WTC11 (cell line): ENCODE data around the gene DHRSX. TPM values are rescaled to one million over a fixed set of nuclear protein-coding genes. Genes with fewer than 3 reads are reported as not detected.
A peak's percentile ranks its signal among the peaks of the same experiment; 100 is the strongest.
"Not testable (repeated sequence)": the region's sequence is repeated elsewhere in the genome, so short reads cannot be mapped to it uniquely, and the experiment has no call there.

Experiments used
- ATAC-seq: fragments of 200-7000 bp; cut with Tn5 transposase; 2 replicates; pipeline ENCODE4 v1.10.0; 2021; ENCODE audit warnings: mild to moderate bottlenecking, moderate library complexity
- CTCF ChIA-PET: fragments of 300-600 bp; sonication (Branson Sonifier 250); formaldehyde crosslinking; loops from one replicate; lab custom pipeline; 2021; ENCODE audit warnings: antibody characterized with exemption; lab: Charles Lee
- POLR2A ChIA-PET: fragments of 350-600 bp; sonication (Branson Sonifier 250); formaldehyde crosslinking; loops from one replicate; lab custom pipeline; 2021; ENCODE audit warnings: antibody characterized with exemption; lab: Charles Lee
- DNase-seq: peaks from one replicate; pipeline ENCODE4 v3.0.0; 2021; ENCODE audit warnings: low spot score
- H3K27ac Mint-ChIP-seq: 2 replicates; pipeline ENCODE4 v1.8.0; 2021; ENCODE audit warnings: mixed read lengths
- H3K27me3 Mint-ChIP-seq: 2 replicates; pipeline ENCODE4 v1.8.0; 2021; ENCODE audit warnings: low read depth, mild to moderate bottlenecking, moderate library complexity, mixed read lengths
- H3K36me3 Mint-ChIP-seq: 2 replicates; pipeline ENCODE4 v1.8.0; 2021; ENCODE audit warnings: mixed read lengths
- H3K4me1 Mint-ChIP-seq: 2 replicates; pipeline ENCODE4 v1.8.0; 2022; ENCODE audit warnings: mixed read lengths
- H3K4me3 Mint-ChIP-seq: 2 replicates; pipeline ENCODE4 v1.8.0; 2021; ENCODE audit warnings: mild to moderate bottlenecking, moderate library complexity, mixed read lengths
- H3K9me3 Mint-ChIP-seq: 2 replicates; pipeline ENCODE4 v1.8.0; 2021; ENCODE audit warnings: mixed read lengths
- ATF3 ChIP-seq: sonication (generic); formaldehyde crosslinking; conservative IDR thresholded peaks from 2 replicates; pipeline ENCODE4 v1.8.1; 2022; ENCODE audit warnings: mild to moderate bottlenecking, missing genetic modification reagents
- CTCF ChIP-seq: fragments of 200-600 bp; IDR thresholded peaks from 2 replicates; pipeline ENCODE4 v1.8.0; 2022; ENCODE audit warnings: antibody characterized with exemption
- E2F4 ChIP-seq: sonication (generic); formaldehyde crosslinking; IDR thresholded peaks from 2 replicates; pipeline ENCODE4 v1.8.1; 2022; ENCODE audit warnings: low read depth, mild to moderate bottlenecking, moderate library complexity, missing genetic modification reagents, borderline replicate concordance
- E2F5 ChIP-seq: sonication (generic); formaldehyde crosslinking; IDR thresholded peaks from 2 replicates; pipeline ENCODE4 v1.8.1; 2022; ENCODE audit warnings: mild to moderate bottlenecking, moderate library complexity, missing genetic modification reagents
- ELF4 ChIP-seq: sonication (generic); formaldehyde crosslinking; IDR thresholded peaks from 2 replicates; pipeline ENCODE4 v1.8.1; 2022; ENCODE audit warnings: low read depth, mild to moderate bottlenecking, moderate library complexity, missing genetic modification reagents
- ERG ChIP-seq: fragments of 250-450 bp; sonication (Bioruptor Pico); IDR thresholded peaks from 2 replicates; pipeline ENCODE4 v1.8.0; 2021; ENCODE audit warnings: mild to moderate bottlenecking
- FOXJ3 ChIP-seq: sonication (generic); formaldehyde crosslinking; IDR thresholded peaks from 2 replicates; pipeline ENCODE4 v1.9.0; 2021; ENCODE audit warnings: missing genetic modification reagents, mild to moderate bottlenecking, borderline replicate concordance
- JAZF1 ChIP-seq: fragments of 250-450 bp; sonication (Bioruptor Pico); IDR thresholded peaks from 2 replicates; pipeline ENCODE4 v1.9.0; 2021; ENCODE audit warnings: moderate library complexity, mild to moderate bottlenecking, inconsistent platforms
- PRRX2 ChIP-seq: fragments of 250-450 bp; sonication (Bioruptor Pico); IDR thresholded peaks from 2 replicates; pipeline ENCODE4 v1.8.0; 2021; ENCODE audit warnings: mild to moderate bottlenecking
- TEAD1 ChIP-seq: sonication (generic); formaldehyde crosslinking; IDR thresholded peaks from 2 replicates; pipeline ENCODE4 v1.8.0; 2022; ENCODE audit warnings: mild to moderate bottlenecking, missing genetic modification reagents
- TEAD4 ChIP-seq: sonication (generic); formaldehyde crosslinking; IDR thresholded peaks from 2 replicates; pipeline ENCODE4 v1.8.0; 2022; ENCODE audit warnings: mild to moderate bottlenecking, missing genetic modification reagents
- USF1 ChIP-seq: sonication (generic); formaldehyde crosslinking; IDR thresholded peaks from 2 replicates; pipeline ENCODE4 v1.8.0; 2022; ENCODE audit warnings: mild to moderate bottlenecking, missing genetic modification reagents
- ZNF138 ChIP-seq: sonication (generic); formaldehyde crosslinking; conservative IDR thresholded peaks from 2 replicates; pipeline ENCODE4 v1.8.1; 2022; ENCODE audit warnings: mild to moderate bottlenecking, moderate library complexity, missing genetic modification reagents
- ZNF425 ChIP-seq: fragments of 250-450 bp; sonication (Bioruptor Pico); conservative IDR thresholded peaks from 2 replicates; pipeline ENCODE4 v1.9.0; 2021; ENCODE audit warnings: mild to moderate bottlenecking
- ZSCAN18 ChIP-seq: fragments of 250-450 bp; sonication (Bioruptor Pico); IDR thresholded peaks from 2 replicates; pipeline ENCODE4 v2.1.2; 2022; ENCODE audit warnings: mild to moderate bottlenecking, moderate library complexity
- total RNA-seq: library from RNA; stranded (reverse); gene quantifications from 3 replicates; pipeline ENCODE4 v1.2.3, GENCODE V29; 2021

DHRSX gene
- total RNA-seq, 1 experiment from 2014 or later, result 28.2 TPM

GRCh38 chrX:2242980-2243379, 257.8 kb downstream of the DHRSX start:
- no peak for DNase-seq
- Mint-ChIP-seq H3K9me3 (no peaks in the 10 kb centered on the region), H3K4me3 (no peak overlapping the region)
- CTCF ChIA-PET, result no interaction called here
- no peak for TF ChIP-seq FOXJ3 (CRISPR knock-in tag)
- no peak for TF ChIP-seq ATF3 (CRISPR knock-in tag)
- no peak for TF ChIP-seq ZNF138 (CRISPR knock-in tag)
- TF ChIP-seq, all 79 proteins: peak for 0
- no peak overlapping the region for H3K27ac Mint-ChIP-seq
- peaks cover 3% of the 10 kb centered on the region; the same call in 1 of the 2 replicates for H3K36me3 Mint-ChIP-seq
- H3K27me3 Mint-ChIP-seq, result no peaks in the 10 kb centered on the region
- POLR2A ChIA-PET, result no interaction called here
- ATAC-seq, result no peak
- H3K4me1 Mint-ChIP-seq, result peaks cover 21% of the 10 kb centered on the region

GRCh38 chrX:2242326-2242725, 258.4 kb downstream of the DHRSX start:
- ChIA-PET POLR2A (no interaction called here), CTCF (no interaction called here)
- Mint-ChIP-seq H3K4me1 (peaks cover 21% of the 10 kb centered on the region), H3K36me3 (peaks cover 3% of the 10 kb centered on the region; the same call in 1 of the 2 replicates), H3K9me3 (no peaks in the 10 kb centered on the region), H3K27me3 (no peaks in the 10 kb centered on the region), H3K4me3 (no peak overlapping the region), H3K27ac (peak overlapping the region; percentile 65; the same call in 1 of the 2 replicates)
- ATAC-seq (0 out of 2 replicates have a peak, but pooled peaks have one; percentile 22), DNase-seq (no peak)
- no peak for TF ChIP-seq PRRX2 (CRISPR knock-in tag)
- 0 out of 2 replicates have a peak, but pooled peaks have one; percentile 15 for TF ChIP-seq ZSCAN18 (CRISPR knock-in tag)
- TF ChIP-seq ERG, result 0 out of 2 replicates have a peak, but pooled peaks have one; percentile 5

GRCh38 chrX:2241496-2241895, 259.3 kb downstream of the DHRSX start:
- not testable (repeated sequence) for DNase-seq

GRCh38 chrX:2240761-2241160, 260.0 kb downstream of the DHRSX start:
- H3K4me3 Mint-ChIP-seq, DNase-seq, ATAC-seq, CTCF ChIA-PET, H3K27ac Mint-ChIP-seq, H3K9me3 Mint-ChIP-seq, H3K27me3 Mint-ChIP-seq, H3K36me3 Mint-ChIP-seq, POLR2A ChIA-PET: not testable (repeated sequence)
- H3K4me1 Mint-ChIP-seq, result peaks cover 21% of the 10 kb centered on the region

More at GRCh38 chrX:2241496-2241895, 259.3 kb downstream of the DHRSX start:
- peak overlapping the region; percentile 65; the same call in 1 of the 2 replicates for H3K27ac Mint-ChIP-seq
- peaks cover 21% of the 10 kb centered on the region for H3K4me1 Mint-ChIP-seq
- POLR2A ChIA-PET, H3K27me3 Mint-ChIP-seq, ATAC-seq, H3K9me3 Mint-ChIP-seq, H3K36me3 Mint-ChIP-seq, CTCF ChIA-PET, H3K4me3 Mint-ChIP-seq: not testable (repeated sequence)

- DNase-seq, result no peak
- H3K27me3 Mint-ChIP-seq, result no peaks in the 10 kb centered on the region
- H3K4me1 Mint-ChIP-seq, result peaks cover 38% of the 10 kb centered on the region
- no peak overlapping the region for H3K27ac Mint-ChIP-seq
- ATAC-seq, result no peak
- no peaks in the 10 kb centered on the region for H3K9me3 Mint-ChIP-seq
- no peak overlapping the region for H3K4me3 Mint-ChIP-seq
- ChIA-PET CTCF (no interaction called here), POLR2A (no interaction called here)
- H3K36me3 Mint-ChIP-seq, result peaks cover 3% of the 10 kb centered on the region; the same call in 1 of the 2 replicates
- TF ChIP-seq TEAD4 (CRISPR knock-in tag) (no peak), E2F5 (CRISPR knock-in tag) (no peak), TEAD1 (CRISPR knock-in tag) (no peak), CTCF (no peak), PRRX2 (CRISPR knock-in tag) (no peak), JAZF1 (CRISPR knock-in tag) (no peak), USF1 (CRISPR knock-in tag) (no peak), ELF4 (no peak), ZNF425 (no peak), E2F4 (CRISPR knock-in tag) (no peak)
Observed at GRCh38 chrX:2237976-2238375, 262.8 kb downstream of the DHRSX start.
